ENCODE measurements around the gene HSP90AB1. TPM values are rescaled to one million over a fixed set of nuclear protein-coding genes. Genes with fewer than 3 reads are reported as not detected.
"Not testable (repeated sequence)": the region's sequence is repeated elsewhere in the genome, so short reads cannot be mapped to it uniquely, and the experiment has no call there.

Gene HSP90AB1
- total RNA-seq, 1 donor from 2014 or later = 762 TPM

DNA sequence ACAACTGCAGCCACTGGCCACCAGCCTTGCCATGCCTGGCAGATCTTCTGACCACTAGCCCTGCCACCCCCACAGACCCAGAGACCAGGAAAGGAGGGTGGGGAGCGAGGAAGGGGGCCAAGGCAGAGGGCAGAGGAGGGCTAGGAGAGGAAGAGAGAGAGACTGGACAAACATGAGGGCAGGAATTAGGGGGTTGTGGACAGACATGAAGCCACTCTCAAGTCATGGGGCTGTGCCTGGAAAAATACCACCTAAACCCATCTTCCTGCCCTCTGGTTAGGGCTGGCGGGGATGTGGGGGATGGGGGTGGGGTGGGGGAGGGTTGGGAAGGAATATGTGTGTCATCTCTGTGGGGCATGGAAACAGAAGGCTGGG is 25.0 kb upstream of the HSP90AB1 start:
- intact Hi-C loops (cut with micrococcal nuclease) = loop anchor here (1.0 to 5.0 kb wide), 6 partner anchors 15 to 595 kb away; partner anchors contain the start of genes GTPBP2, MRPL14, TMEM63B and VEGFA

DNA sequence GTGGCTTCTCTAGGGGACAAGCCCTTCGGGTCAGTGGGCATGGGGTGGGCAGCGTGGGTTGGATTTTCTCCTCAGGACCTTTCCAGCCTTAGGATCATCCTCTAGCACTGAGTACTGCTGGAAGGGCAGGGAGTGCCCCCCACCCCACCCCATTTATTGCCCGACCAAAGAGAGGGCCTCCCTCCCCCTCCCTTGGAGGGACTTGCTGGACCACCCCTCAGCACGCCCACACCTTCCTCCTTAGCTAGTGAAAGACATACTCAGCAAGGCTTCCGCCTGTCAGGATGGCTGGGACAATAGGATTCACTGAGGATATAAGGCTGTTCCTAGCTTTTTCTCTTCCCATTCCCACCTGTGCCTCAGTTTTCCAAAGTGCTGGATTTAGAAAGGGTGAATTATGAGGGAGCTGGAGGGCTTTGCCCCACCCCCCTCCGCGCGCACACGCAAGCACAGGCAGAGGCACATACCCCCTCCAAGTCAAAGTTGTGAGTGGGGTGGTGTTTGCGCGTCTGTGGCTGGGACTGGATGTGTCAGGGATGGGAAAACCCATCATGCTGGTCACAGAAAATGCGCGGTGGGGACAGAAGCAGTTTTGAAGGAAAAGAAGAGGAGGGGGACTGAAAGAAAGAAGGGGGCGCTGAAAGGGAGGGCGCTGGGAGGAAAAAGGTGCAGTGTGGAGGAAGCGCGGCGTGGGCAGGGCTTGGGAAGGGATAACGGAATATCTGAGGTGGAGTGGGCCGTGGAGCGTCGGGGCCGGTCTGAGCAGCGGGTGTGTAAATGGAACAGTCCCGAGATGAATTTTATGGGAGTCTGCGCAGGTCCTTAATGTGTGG is 24.2 kb upstream of the HSP90AB1 start:
- intact Hi-C loops (cut with micrococcal nuclease) = loop anchor here (1.0 to 5.0 kb wide), 2 partner anchors 24 to 595 kb away; partner anchors contain the start of gene GTPBP2

GRCh38 chr6:44223319-44224028 is 23.4 kb upstream of the HSP90AB1 start, which contains the start of gene SLC29A1:
TSS of gene SLC29A1 (plus strand) at chr6:44223595. CDS start at chr6:44227314, 3,719 bp downstream.
- intact Hi-C loops (cut with micrococcal nuclease) = loop anchor here (1.0 to 5.0 kb wide), 5 partner anchors 23 to 596 kb away; partner anchors contain the start of genes AARS2, CDC5L, GTPBP2 and NFKBIE

- intact Hi-C loops (cut with micrococcal nuclease) = loop anchor here (1.0 to 5.0 kb wide), 4 partner anchors 41 to 597 kb away; partner anchors contain the start of genes AARS2, CDC5L, GTPBP2 and NFKBIE
These were observed 22.6 kb upstream of the HSP90AB1 start for GRCh38 chr6:44224029-44224964.

- intact Hi-C loops (cut with micrococcal nuclease) = loop anchor here (1.0 to 5.0 kb wide), 4 partner anchors 40 to 598 kb away; partner anchors contain the start of genes AARS2, CDC5L, GTPBP2 and NFKBIE
These were observed 22.0 kb upstream of the HSP90AB1 start for GRCh38 chr6:44224965-44225305.

DNA sequence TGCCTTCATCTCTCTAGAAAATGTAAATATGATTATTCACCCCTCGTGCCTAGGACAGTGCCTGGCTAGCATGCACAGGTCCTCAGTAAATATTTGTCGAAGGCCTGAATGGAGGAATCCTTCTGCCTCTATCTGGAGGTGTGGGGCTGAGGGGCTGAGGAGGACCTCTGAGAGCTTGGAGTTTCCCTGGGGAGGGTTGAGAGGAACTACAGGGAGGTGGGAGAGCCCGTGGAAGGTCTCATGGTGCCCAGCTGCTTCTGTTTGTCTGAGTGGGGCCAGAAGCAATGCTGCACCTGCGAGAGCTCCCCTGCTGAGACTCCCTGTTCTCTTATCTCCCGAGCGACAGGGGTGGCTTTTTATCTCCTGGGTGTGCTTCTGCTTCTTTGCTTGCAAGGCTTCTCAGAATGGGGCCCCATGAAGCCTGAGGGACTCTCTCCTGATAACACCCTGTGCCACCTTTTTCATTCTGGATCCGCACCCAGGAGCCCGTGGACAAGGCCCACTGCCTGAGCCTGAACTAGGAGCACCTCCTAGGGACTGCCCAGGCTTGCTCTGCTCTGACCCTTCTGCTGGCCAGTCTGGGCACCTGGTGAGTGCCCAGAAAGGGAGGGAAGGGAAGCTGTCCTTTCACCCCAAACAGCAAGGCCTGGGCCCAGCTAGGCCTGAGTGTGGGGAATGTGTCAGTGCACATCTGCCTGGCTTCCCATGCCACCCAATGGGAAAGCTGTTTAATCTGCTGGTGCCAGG is 21.1 kb upstream of the HSP90AB1 start:
- intact Hi-C loops (cut with micrococcal nuclease) = loop anchor here (2.0 kb wide), 1 partner anchor 161 kb away; the partner anchor contains the start of gene CDC5L

GRCh38 chr6:44226368-44227147 is 20.3 kb upstream of the HSP90AB1 start:
- intact Hi-C loops (cut with micrococcal nuclease) = no loop called here

GRCh38 chr6:44227148-44227793 is 19.6 kb upstream of the HSP90AB1 start:
- intact Hi-C loops (cut with micrococcal nuclease) = no loop called here

GRCh38 chr6:44228031-44228430 is 18.9 kb upstream of the HSP90AB1 start:
- intact Hi-C loops (cut with micrococcal nuclease) = no loop called here

DNA sequence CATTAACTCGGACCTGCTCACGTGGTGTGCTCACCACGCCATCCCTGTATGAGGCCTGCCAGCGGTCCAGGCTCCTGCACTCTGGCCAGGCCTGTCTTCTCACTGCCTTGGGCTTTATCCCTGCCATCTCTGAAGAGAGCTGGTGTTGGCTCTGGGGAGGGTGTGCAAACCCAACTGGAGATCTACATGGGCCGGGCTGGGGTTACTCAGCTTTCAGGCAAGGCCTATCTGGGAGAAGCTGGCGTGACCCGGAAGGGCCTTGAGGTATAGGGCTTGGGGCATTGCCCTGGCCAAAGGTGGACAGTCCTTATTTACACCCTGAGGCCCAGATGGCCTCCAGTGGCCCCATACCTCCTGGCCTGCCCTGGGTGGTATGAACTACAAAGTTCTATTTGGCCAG is 18.5 kb upstream of the HSP90AB1 start:
- intact Hi-C loops (cut with micrococcal nuclease) = no loop called here

DNA sequence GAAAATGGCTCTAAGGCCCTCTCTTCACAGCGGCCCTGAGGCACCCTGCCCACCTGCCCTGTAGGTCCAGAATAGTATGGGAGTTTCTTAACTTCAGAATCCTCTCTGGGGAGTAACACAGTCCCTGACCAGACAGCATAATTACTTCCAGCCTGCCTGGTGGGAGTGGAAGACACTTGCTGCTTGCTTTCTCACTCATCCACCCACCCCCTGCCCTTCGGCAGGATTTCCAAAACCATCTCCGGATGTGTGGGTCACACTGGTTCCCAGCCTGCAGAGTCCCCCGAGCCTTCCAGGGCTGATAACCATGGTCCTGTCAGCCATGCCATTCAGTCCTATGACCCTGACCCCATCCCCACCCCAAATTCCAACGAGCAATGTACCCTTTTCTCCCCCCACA is 18.1 kb upstream of the HSP90AB1 start:
- intact Hi-C loops (cut with micrococcal nuclease) = no loop called here

- intact Hi-C loops (cut with micrococcal nuclease) = no loop called here
These were observed 17.4 kb upstream of the HSP90AB1 start for GRCh38 chr6:44229376-44230033.

DNA sequence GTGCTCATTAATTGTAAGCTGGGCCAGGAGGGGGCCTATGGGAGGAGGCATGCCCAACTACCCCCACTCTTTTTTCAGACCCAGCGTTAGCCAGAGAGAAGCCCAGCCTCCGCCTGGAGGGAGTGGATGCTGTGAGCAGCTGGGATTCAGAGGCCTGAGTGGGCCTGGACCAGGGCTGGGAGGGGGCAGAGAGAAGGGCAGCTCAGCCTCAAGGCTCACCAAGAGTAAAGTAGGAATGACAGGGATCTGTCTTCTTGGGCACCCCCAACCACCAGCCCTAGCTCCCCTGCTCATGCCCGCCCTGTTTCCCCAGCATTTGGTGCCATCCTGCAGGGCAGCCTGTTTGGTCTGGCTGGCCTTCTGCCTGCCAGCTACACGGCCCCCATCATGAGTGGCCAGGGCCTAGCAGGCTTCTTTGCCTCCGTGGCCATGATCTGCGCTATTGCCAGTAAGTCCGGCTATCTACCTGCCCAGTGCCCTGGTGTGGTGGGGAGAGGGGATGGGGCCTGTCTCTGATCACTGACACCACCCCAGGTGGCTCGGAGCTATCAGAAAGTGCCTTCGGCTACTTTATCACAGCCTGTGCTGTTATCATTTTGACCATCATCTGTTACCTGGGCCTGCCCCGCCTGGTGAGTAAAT is 16.7 kb upstream of the HSP90AB1 start:
- intact Hi-C loops (cut with micrococcal nuclease) = no loop called here

DNA sequence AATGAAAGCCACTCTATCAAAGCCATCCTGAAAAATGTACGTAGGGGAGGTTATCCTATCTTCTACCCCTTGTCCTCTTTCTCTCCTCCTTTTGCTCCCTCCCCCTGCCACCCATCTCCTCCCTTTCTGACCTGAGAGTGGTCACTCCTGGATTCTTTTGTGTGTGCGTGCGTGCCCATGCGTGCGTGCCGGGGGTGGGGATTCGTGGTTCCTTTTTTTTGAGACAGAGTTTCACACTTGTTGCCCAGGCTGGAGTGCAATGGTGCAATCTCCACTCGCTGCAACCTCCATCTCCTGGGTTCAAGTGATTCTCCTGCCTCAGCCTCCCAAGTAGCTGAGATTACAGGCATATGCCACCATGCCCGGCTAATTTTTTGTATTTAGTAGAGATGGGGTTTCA is 15.5 kb upstream of the HSP90AB1 start:
- intact Hi-C loops (cut with micrococcal nuclease) = not testable (repeated sequence)

GRCh38 chr6:44232676-44233566 is 14.0 kb upstream of the HSP90AB1 start:
- intact Hi-C loops (cut with micrococcal nuclease) = no loop called here

DNA sequence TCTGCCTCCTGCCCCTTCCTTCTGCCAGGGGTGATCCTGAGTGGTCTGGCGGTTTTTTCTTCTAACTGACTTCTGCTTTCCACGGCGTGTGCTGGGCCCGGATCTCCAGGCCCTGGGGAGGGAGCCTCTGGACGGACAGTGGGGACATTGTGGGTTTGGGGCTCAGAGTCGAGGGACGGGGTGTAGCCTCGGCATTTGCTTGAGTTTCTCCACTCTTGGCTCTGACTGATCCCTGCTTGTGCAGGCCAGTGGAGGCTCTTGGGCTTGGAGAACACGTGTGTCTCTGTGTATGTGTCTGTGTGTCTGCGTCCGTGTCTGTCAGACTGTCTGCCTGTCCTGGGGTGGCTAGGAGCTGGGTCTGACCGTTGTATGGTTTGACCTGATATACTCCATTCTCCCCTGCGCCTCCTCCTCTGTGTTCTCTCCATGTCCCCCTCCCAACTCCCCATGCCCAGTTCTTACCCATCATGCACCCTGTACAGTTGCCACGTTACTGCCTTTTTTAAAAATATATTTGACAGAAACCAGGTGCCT is 13.3 kb upstream of the HSP90AB1 start:
- intact Hi-C loops (cut with micrococcal nuclease) = no loop called here
